ENCODE data around the gene NPLOC4. TPM values are rescaled to one million over a fixed set of nuclear protein-coding genes. Genes with fewer than 3 reads are reported as not detected.

Gene NPLOC4
- total RNA-seq, 1 donor from 2014 or later = 44.1 TPM

- peak; percentile 67 for DNase-seq (ENCODE audit: low spot score)
- H3K36me3 ChIP-seq = no peaks in the 10 kb centered on the region
- H3K36me3 Mint-ChIP-seq = no peaks in the 10 kb centered on the region
- peaks cover 30% of the 10 kb centered on the region for H3K4me1 ChIP-seq
- peak overlapping the region; percentile 79 for H3K4me2 ChIP-seq
- peak overlapping the region; percentile 66 for H3K27ac Mint-ChIP-seq
- no peak overlapping the region for H2AFZ ChIP-seq (replicated peaks)
- H3K4me1 Mint-ChIP-seq = peaks cover 40% of the 10 kb centered on the region
- H3K4me3 ChIP-seq = peak overlapping the region; percentile 43
- H3K79me2 ChIP-seq (ENCODE audit: low read depth) = peaks cover 10% of the 10 kb centered on the region
- peak overlapping the region; percentile 70 for H3K4me3 Mint-ChIP-seq
- peaks cover 53% of the 10 kb centered on the region for H4K20me1 ChIP-seq (ENCODE audit: low read depth)
- H3K27me3 Mint-ChIP-seq (ENCODE audit: insufficient read depth, low read depth) = peaks cover 18% of the 10 kb centered on the region
- H3K9ac ChIP-seq = no peak overlapping the region
- no peak overlapping the region for H3K27ac ChIP-seq
- TF ChIP-seq EZH2phosphoT487 (IDR thresholded peaks at IDR 0.05) = no peak
- TF ChIP-seq CTCF (IDR thresholded peaks at IDR 0.05) = no peak
- TF ChIP-seq EZH2 (IDR thresholded peaks at IDR 0.05) = no peak
- no peaks in the 10 kb centered on the region for H3K9me3 ChIP-seq (ENCODE audit: low read depth)
- peaks cover 92% of the 10 kb centered on the region for H3K27me3 ChIP-seq
- no peaks in the 10 kb centered on the region for H3K9me3 Mint-ChIP-seq
- H3F3A ChIP-seq (ENCODE audit: low read depth) = peaks cover 56% of the 10 kb centered on the region
These were observed 118.7 kb downstream of the NPLOC4 start for GRCh38 chr17:81518113-81518784.

GRCh38 chr17:81517339-81518112, 119.4 kb downstream of the NPLOC4 start:
- peak overlapping the region; percentile 79 for H3K4me2 ChIP-seq

GRCh38 chr17:81517009-81517338, 119.9 kb downstream of the NPLOC4 start:
- H3K4me2 ChIP-seq = no peak overlapping the region
- peak overlapping the region; percentile 84 for H3K4me3 Mint-ChIP-seq

More at GRCh38 chr17:81517339-81518112, 119.4 kb downstream of the NPLOC4 start:
- H3K9ac ChIP-seq = no peak overlapping the region
- H3K9me3 Mint-ChIP-seq = no peaks in the 10 kb centered on the region
- H3K27me3 ChIP-seq = peaks cover 85% of the 10 kb centered on the region
- peaks cover 36% of the 10 kb centered on the region for H3K4me1 Mint-ChIP-seq
- H2AFZ ChIP-seq (replicated peaks) = no peak overlapping the region
- peaks cover 11% of the 10 kb centered on the region for H3K79me2 ChIP-seq (ENCODE audit: low read depth)
- no peak overlapping the region for H3K27ac ChIP-seq
- H3K36me3 ChIP-seq = no peaks in the 10 kb centered on the region
- H3K27ac Mint-ChIP-seq = no peak overlapping the region
- peaks cover 57% of the 10 kb centered on the region for H3F3A ChIP-seq (ENCODE audit: low read depth)
- peak overlapping the region; percentile 70 for H3K4me3 Mint-ChIP-seq
- peaks cover 53% of the 10 kb centered on the region for H4K20me1 ChIP-seq (ENCODE audit: low read depth)
- peak; percentile 46 for DNase-seq (ENCODE audit: low spot score)
- H3K27me3 Mint-ChIP-seq (ENCODE audit: insufficient read depth, low read depth) = peaks cover 18% of the 10 kb centered on the region
- no peaks in the 10 kb centered on the region for H3K9me3 ChIP-seq (ENCODE audit: low read depth)
- H3K36me3 Mint-ChIP-seq = no peaks in the 10 kb centered on the region
- TF ChIP-seq EZH2 (IDR thresholded peaks at IDR 0.05) (no peak), EZH2phosphoT487 (IDR thresholded peaks at IDR 0.05) (no peak), CTCF (IDR thresholded peaks at IDR 0.05) (no peak)
- peaks cover 25% of the 10 kb centered on the region for H3K4me1 ChIP-seq
- no peak overlapping the region for H3K4me3 ChIP-seq

More at GRCh38 chr17:81517009-81517338, 119.9 kb downstream of the NPLOC4 start:
- H3K36me3 ChIP-seq = no peaks in the 10 kb centered on the region
- H3K9me3 Mint-ChIP-seq = no peaks in the 10 kb centered on the region
- no peak for DNase-seq (ENCODE audit: low spot score)
- peaks cover 25% of the 10 kb centered on the region for H3K4me1 ChIP-seq
- H3K4me3 ChIP-seq = no peak overlapping the region
- H3K27ac Mint-ChIP-seq = no peak overlapping the region
- H2AFZ ChIP-seq (replicated peaks) = no peak overlapping the region
- TF ChIP-seq CTCF (IDR thresholded peaks at IDR 0.05) (no peak), EZH2phosphoT487 (IDR thresholded peaks at IDR 0.05) (no peak), EZH2 (IDR thresholded peaks at IDR 0.05) (no peak)
- peaks cover 17% of the 10 kb centered on the region for H3K79me2 ChIP-seq (ENCODE audit: low read depth)
- no peak overlapping the region for H3K27ac ChIP-seq
- H3K27me3 Mint-ChIP-seq (ENCODE audit: insufficient read depth, low read depth) = peaks cover 16% of the 10 kb centered on the region
- peaks cover 58% of the 10 kb centered on the region for H4K20me1 ChIP-seq (ENCODE audit: low read depth)
- H3K4me1 Mint-ChIP-seq = peaks cover 31% of the 10 kb centered on the region
- peaks cover 56% of the 10 kb centered on the region for H3F3A ChIP-seq (ENCODE audit: low read depth)
- peaks cover 79% of the 10 kb centered on the region for H3K27me3 ChIP-seq
- H3K9ac ChIP-seq = no peak overlapping the region
- peaks cover 1% of the 10 kb centered on the region for H3K36me3 Mint-ChIP-seq
- no peaks in the 10 kb centered on the region for H3K9me3 ChIP-seq (ENCODE audit: low read depth)

All from neural progenitor cell (in vitro differentiated cells).